Mesodermal cell (in vitro differentiated cells): Measurements from ENCODE around the gene SHB.

ENCODE experiments used
- H3K27ac ChIP-seq: 2 replicates; pipeline ENCODE4 v1.7.0; 2013; ENCODE audit warnings: mild to moderate bottlenecking, low read depth, low read length, moderate library complexity; ENCODE audit not compliant: severe bottlenecking
- H3K36me3 ChIP-seq: 2 replicates; pipeline ENCODE4 v1.7.1; 2013; ENCODE audit warnings: mild to moderate bottlenecking, low read length, moderate library complexity; ENCODE audit not compliant: control insufficient read depth, insufficient read depth
- H3K4me1 ChIP-seq: one replicate; pipeline ENCODE4 v1.7.1; 2013; ENCODE audit warnings: mild to moderate bottlenecking, low read length; ENCODE audit not compliant: insufficient read depth, control insufficient read depth, poor library complexity, severe bottlenecking
- H3K4me3 ChIP-seq: 2 replicates; pipeline ENCODE4 v1.7.0; 2013; ENCODE audit warnings: low read length, control low read depth, mild to moderate bottlenecking; ENCODE audit not compliant: insufficient read depth, poor library complexity, severe bottlenecking; ENCODE audit errors: extremely low read depth
- H3K9me3 ChIP-seq: 2 replicates; pipeline ENCODE4 v1.7.1; 2013; ENCODE audit warnings: mild to moderate bottlenecking, low read length, moderate library complexity; ENCODE audit not compliant: control insufficient read depth
- WGBS, 2 experiments: methylation state at CpG; one replicate each; pipeline ENCODE4 v1.1.5; 2013; ENCODE audit warnings: missing lambda C conversion rate in 2 of 2; ENCODE audit not compliant: insufficient coverage in 2 of 2; 5-methylcytosine and 5-hydroxymethylcytosine counted together

Gene SHB

DNA sequence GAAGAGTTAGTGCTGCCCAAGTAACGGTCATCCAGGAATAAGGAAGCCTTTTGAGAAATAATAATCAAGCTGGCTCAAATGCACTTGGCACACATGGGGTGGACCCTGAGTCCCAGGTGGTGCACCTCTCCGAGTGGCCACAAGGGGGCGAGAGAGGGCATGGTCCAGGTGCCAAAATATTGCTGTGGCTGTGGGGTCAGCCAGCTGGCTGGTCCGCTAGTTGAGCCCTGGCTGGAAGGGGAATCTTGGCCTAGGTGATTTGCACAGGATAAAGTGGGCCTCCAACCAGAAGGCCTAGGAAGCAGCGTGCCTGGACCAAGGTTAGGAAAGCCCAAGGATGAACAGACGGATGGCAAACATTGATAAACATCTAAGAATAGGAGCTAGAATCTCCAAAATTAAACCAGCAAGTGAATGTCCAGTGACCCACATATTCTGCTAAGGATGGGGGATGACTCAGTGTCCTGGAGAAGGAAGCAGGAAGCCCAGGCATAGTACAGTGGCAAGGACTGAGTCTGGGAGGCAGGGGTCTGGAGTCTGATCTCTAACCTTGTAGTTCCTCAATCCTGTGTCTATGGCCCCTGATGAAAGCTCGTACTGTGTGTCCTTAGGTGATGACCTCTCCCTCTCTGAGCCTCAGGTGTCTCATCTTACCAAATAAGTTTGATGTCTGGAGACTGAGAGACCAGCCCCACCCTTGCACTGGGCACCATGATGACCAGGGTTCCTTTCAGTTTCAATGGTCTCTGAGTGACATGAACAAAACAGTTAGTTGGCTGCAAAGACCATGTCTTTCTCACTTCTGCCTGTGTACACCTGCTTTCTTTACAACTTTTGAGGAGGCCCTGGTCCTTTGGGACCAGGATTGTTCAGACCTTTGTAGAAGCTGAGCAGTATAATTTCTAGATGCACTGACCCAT, 19.2 kb upstream of the SHB start:
- H3K4me1 ChIP-seq: peaks cover 11% of the 10 kb centered on the region
- H3K27ac ChIP-seq: no peak overlapping the region
- no peaks in the 10 kb centered on the region for H3K36me3 ChIP-seq
- WGBS, 2 experiments: 42 to 45% methylated on average over 6 to 7 of the region's 7 CpGs
- H3K4me3 ChIP-seq: no peak overlapping the region
- H3K9me3 ChIP-seq: no peaks in the 10 kb centered on the region

DNA sequence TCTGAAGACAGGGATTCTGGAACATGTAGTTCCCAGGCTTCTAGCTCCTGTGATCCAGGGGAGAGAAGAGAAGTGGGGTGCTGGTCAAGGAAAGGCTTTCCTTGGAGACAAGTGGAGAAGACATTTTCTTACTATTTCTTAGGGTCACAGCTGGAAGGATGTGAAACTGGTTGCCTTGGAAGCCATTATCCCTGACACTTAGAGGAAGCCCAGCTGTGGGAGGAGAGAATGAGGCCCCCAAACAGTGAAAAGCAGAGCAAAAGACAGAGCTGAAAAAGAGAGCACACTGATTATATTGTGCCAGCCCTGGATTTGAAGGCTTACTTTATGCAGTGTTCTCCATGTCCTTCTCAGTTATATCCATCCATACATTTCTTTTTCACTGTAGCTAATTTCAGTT, 17.5 kb upstream of the SHB start:
- Histone ChIP-seq H3K27ac (no peak overlapping the region), H3K4me3 (no peak overlapping the region), H3K4me1 (peaks cover 21% of the 10 kb centered on the region), H3K9me3 (no peaks in the 10 kb centered on the region), H3K36me3 (no peaks in the 10 kb centered on the region)

DNA sequence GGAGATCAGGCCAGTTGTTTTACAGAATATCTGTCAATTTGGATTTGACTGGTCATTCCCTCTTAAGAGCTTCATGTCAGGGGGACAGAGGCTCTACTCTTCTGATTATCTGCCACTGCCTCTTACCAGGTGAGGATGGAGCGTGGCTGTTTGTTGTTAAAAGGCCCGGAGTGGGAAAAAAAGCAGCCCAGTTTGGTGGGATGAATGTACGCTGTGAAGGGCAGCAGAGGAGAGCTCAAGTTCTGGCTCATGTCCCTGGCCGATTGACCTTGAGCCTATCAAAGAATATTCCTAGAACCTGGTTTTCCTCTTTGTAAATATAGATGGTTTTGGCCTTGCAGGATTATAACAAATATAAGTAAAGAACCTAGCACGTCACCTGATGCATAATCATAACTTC, 16.3 kb upstream of the SHB start:
- H3K36me3 ChIP-seq: no peaks in the 10 kb centered on the region
- no peak overlapping the region for H3K4me3 ChIP-seq
- WGBS, 2 experiments: 44 to 50% methylated on average over 2 of the region's 5 CpGs
- H3K27ac ChIP-seq: no peak overlapping the region
- no peaks in the 10 kb centered on the region for H3K9me3 ChIP-seq
- H3K4me1 ChIP-seq: peaks cover 21% of the 10 kb centered on the region

DNA sequence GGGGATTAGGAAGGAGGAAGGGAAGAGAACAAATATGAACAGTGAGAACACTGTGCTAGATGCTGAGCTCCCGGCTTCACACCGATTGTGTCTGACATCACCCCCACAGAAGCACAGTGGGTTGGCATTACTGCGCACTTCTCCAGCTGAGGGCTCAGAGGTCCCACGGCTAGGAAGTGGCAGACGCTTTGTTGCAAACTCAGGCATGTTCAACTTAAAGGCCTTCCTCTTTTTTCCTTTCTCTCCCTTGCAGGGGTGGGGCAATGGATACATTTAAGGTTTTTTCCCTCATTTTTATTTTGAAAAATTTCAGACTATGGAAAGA, 15.5 kb upstream of the SHB start:
- H3K9me3 ChIP-seq: no peaks in the 10 kb centered on the region
- H3K36me3 ChIP-seq: no peaks in the 10 kb centered on the region
- no peak overlapping the region for H3K4me3 ChIP-seq
- H3K27ac ChIP-seq: no peak overlapping the region
- WGBS, 2 experiments: 66 to 70% methylated on average over 2 to 3 of the region's 5 CpGs
- peaks cover 28% of the 10 kb centered on the region for H3K4me1 ChIP-seq

DNA sequence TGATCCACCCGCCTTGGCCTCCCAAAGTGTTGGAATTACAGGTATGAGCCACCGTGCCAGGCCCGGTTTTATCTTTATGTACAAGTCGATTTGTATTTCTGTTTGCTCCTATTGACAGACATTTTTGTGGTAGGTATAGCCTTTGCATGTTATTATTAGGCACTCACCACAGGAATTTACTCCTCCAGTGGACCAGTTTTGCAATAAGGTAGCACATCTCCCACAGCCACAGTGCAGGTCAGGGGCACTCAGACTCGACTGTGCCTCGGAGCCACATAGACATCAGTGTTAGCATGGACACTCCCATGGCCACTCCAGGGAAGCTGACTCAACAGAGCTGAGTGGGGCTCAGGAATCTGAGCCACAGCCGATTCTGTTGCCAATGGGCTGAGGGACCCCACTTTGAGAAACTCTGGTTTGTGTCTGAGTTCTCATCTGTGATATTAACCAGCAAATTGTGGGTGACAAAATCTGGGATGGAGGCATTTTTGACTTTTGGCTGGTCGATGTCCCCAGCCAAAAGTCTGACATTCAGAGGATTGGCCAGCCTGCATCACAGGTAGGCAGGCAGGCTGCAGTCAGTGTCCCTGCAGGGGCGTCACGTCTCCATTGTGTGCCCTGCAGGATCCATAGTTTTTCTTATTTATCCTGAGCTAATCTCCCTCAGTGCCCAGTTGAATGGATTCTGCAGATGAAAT, 15.0 kb upstream of the SHB start:
- Histone ChIP-seq H3K4me3 (no peak overlapping the region), H3K36me3 (no peaks in the 10 kb centered on the region), H3K9me3 (no peaks in the 10 kb centered on the region), H3K4me1 (peaks cover 33% of the 10 kb centered on the region), H3K27ac (no peak overlapping the region)
- WGBS, 2 experiments: 89 to 96% methylated on average over 5 to 9 of the region's 10 CpGs

DNA sequence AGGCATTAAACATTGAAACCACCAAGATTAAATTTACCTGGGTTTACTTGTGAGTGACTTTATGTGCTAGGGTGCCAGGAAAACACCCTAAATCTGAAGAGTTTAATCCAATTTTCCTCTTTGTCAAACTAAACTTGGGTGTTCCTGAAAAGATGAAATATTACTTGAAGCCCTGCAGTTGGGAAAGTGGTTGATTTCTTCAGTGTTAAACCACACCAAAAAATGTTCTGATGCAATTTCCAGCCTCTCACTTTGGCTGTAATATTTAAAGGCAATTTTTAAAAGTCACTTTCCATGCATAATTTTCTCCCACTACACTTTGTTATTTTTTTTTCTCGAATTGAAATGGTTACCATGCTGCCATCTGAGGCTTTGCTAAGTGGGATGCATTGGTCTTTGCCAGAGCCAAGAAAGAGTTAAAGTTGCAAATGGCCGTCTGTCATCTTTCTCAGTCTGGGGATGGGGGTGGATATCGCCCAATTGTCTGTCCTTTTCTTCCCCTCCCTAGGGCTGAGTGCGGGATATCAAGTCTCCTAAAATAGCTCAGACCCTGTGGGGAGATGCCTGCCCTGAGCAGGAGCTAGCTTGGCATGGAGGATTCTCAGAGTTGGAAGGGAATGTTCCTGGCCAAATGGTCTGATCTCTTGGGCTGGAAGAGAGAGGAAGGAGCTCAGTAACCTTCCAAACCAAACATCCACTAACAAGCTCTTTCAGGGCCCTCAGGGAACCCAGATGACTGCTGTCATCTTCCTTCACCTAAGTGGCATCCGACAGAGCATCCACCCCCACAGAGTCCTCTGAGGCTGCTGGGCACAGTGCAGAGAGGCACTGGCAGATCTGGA, 13.6 kb upstream of the SHB start:
- H3K36me3 ChIP-seq: no peaks in the 10 kb centered on the region
- no peaks in the 10 kb centered on the region for H3K9me3 ChIP-seq
- WGBS, 2 experiments: 44 to 71% methylated on average over 1 to 2 of the region's 5 CpGs
- H3K4me1 ChIP-seq: peaks cover 38% of the 10 kb centered on the region
- no peak overlapping the region for H3K4me3 ChIP-seq
- H3K27ac ChIP-seq: no peak overlapping the region

DNA sequence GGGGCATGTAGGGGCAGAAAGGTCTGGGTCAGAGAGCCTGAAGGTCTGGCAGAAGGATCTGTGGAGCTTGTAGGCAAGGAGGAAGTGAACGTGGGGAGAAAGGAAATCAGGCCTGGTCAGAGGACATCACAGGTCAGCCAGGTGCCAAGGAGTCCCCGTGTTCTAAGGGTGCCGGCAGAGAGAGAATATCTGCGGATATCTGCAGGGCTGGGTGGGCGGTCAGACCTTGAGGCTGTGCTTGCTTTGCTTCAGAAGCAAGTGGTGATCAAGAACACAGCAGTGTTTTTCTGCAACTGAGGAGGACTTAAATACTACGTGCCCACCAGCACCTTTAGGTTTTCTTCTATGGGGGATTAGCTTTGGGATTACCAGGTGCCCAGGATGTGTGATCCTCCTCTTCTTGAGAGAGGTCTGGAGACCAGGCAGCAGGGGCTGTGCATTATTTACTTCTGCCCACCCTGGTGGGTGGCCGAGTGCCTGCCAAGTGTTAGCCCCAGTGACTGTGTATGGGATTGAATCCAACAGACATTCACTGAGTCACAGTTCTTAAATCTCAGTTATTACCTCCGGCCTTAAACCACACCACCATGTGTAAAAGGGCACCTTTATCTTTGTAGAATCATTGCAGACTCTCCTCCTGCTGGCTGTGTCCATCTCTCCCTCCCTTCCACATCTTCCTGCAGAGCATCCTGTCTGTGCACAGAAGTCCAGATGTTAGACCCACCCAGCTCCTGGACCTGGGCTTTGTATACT, 12.5 kb upstream of the SHB start:
- Histone ChIP-seq H3K4me3 (no peak overlapping the region), H3K9me3 (no peaks in the 10 kb centered on the region), H3K4me1 (peaks cover 38% of the 10 kb centered on the region), H3K27ac (no peak overlapping the region), H3K36me3 (no peaks in the 10 kb centered on the region)
- WGBS, 2 experiments: 87 to 97% methylated on average over 6 to 8 of the region's 8 CpGs

DNA sequence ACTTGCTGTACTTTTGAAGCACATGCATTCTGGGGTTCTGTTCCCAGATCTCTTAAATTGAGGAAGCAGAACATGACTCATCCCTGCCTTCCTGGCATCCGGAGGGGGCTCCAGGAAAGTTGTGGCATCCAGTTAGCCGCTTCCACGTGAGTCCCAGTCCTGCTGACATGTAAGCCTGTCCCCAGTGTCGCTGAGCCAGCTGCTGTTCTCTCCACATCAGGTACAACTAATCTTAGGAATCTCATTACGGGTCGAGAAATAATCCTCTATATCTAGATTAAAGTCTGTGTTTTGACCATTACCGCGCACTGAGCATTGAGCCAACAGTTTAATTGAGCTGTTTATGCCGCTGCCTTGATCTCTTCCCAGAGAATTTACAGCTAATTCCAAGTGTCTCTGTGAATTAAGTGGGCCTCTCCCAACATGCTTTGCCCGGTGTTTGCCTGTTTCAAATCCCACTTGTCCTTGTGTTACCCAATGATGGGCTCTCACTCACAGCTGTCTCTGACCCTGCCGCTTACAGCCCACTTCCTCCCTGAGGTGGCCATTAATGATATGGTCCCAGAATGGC, 10.5 kb upstream of the SHB start:
- 77 to 80% methylated on average over 10 of the region's 11 CpGs for WGBS, 2 experiments
- Histone ChIP-seq H3K4me3 (no peak overlapping the region), H3K4me1 (peaks cover 44% of the 10 kb centered on the region), H3K27ac (no peak overlapping the region), H3K9me3 (no peaks in the 10 kb centered on the region), H3K36me3 (no peaks in the 10 kb centered on the region)

DNA sequence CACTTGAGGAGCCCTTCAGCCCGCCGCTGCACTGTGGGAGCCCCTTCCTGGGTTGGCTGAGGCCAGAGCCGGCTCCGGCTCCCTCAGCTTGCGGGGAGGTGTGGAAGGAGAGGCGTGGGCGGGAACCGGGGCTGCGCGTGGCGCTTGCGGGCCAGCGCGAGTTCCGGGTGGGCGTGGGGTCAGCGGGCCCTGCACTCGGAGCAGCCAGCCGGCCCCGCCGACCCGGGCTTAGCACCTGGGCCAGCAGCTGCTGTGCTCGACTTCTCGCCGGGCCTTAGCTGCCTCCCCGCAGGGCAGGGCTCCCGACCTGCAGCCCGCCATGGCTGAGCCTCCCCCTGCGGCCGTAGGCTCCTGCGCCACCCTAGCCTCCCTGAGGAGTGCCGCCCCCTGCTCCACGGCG, 6.2 kb upstream of the SHB start:
- 93 to 95% methylated on average over 29 to 33 of the region's 34 CpGs for WGBS, 2 experiments
- H3K4me1 ChIP-seq: peaks cover 42% of the 10 kb centered on the region
- H3K27ac ChIP-seq: no peak overlapping the region
- no peak overlapping the region for H3K4me3 ChIP-seq
- no peaks in the 10 kb centered on the region for H3K9me3 ChIP-seq
- H3K36me3 ChIP-seq: no peaks in the 10 kb centered on the region

DNA sequence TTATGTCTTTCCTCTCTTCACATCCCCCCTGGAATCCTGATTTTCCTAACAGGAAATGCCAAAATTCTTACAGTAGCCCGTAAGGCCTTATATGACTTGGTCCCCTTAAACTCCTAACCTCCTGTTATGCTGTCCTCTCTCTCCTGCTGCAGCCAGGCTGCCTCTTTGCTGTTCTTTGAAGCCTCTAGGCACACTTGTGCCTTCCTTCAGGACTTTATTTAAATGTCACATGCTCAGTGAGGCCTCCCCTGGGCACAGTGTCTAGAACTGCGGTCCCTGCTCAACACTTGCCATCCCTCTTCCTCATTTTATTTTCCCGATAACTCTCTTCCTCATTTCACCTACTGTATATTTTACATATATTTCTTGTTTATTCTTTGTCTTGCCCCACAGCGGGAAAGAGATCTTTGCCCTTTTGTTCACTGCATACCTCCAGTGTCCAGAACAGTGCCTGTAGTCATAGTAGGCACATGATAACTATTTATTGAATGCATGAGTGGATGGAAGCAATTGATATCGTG, 5.5 kb upstream of the SHB start:
- Histone ChIP-seq H3K36me3 (no peaks in the 10 kb centered on the region), H3K27ac (peak overlapping the region; percentile 43), H3K4me3 (no peak overlapping the region), H3K4me1 (peaks cover 38% of the 10 kb centered on the region), H3K9me3 (no peaks in the 10 kb centered on the region)
- 78 to 86% methylated on average over 3 of the region's 5 CpGs for WGBS, 2 experiments
